Left colon (tissue), 2 donors: ENCODE measurements around the gene KLHL5. TPM values are rescaled to one million over a fixed set of nuclear protein-coding genes. Genes with fewer than 3 reads are reported as not detected.
A peak's percentile ranks its signal among the peaks of the same experiment; 100 is the strongest.
"Not testable (repeated sequence)": the region's sequence is repeated elsewhere in the genome, so short reads cannot be mapped to it uniquely, and the experiment has no call there.

Source experiments
- ATAC-seq: fragments of 200-7000 bp; cut with Tn5 transposase; one replicate; pipeline ENCODE4 v1.9.1; 2020; ENCODE audit warnings: mild to moderate bottlenecking, moderate library complexity
- DNase-seq, 2 donors: peaks; one replicate each; pipeline ENCODE4 v3.0.0-alpha.2; 2020
- intact Hi-C, 2 donors: fragments of 100-400 bp; cut with DNase I in 1 of 2; cut with micrococcal nuclease in 1 of 2; formaldehyde crosslinking; loops; one replicate each; pipeline versions ENCODE4 v1.11.2 to v1.14.0; 2022; cut with DNase I, micrococcal nuclease
- total RNA-seq, 2 donors: library from RNA; stranded (reverse); fragmentation: NEBNext Ultra II Directional; extraction: Animal tissue kit (Norgen Biotek cat#: 25700); gene quantifications; one replicate each; pipeline ENCODE4 v1.2.1, GENCODE V29; 2021
- donor health status: DM: no; HTN: no; CAD: no.
- donor health status: DM: yes; HTN: yes; CAD: no.

KLHL5 gene
- total RNA-seq, 2 donors from 2014 or later: 2.7 to 13.1 TPM

DNA sequence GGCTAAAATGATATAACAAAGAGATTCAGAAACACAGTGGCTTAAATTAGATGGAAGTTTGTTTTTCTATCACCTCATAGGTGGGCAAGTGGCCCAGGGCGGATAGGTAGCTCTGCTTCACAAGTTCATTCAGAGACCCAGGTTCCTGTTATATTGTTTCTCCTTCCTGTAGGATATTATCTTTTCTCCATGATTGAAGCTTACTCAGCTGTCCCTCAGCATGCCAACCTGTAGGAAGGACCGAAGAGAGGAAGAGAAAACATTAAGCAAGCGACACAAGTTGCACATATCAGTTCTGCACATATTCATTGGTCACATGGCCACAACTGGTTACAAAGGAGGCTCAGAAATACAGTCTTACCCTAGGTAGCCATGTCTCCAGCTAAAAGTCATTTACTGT is 6.9 kb downstream of the KLHL5 start:
- ATAC-seq (no peak), DNase-seq (no peak)
- intact Hi-C loops: no loop called here

DNA sequence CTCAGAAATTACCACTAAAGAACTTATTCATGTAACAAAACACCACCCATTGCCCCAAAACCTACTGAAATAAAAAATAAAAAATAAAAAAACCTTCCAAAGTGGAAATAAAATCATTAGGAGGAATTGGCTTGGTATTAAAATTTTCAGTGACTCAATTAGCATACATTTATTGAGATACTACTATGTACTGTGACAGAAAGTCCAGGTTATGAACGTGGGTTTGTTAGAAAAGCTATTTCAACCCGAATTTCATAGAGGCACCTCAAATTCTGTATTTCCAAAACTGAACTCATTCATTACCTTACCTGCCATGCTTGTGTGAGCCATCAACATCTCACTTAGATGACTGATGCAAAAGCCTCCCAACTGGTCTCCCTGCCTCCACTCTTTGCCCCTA is 16.8 kb downstream of the KLHL5 start:
- ATAC-seq: no peak
- DNase-seq: no peak
- intact Hi-C loops: no loop called here

DNA sequence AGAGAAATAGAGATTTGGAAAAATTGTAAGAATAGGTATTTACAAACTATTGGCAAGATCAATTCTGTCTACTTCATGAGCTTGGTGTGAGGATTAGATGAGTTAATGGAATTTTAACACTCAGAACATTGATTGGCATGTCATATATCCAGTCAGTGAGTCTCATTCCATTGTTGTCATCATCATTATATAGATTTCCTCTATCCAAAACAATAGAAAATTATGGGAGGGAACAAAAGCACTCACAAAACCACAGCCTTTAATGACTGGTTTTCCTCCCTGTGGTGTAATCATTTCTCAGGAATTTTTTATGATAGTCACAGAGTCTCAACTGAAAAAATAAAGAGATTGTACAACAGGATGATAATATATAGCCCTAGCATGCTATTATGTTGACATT is 21.1 kb downstream of the KLHL5 start:
- intact Hi-C loops: no loop called here

DNA sequence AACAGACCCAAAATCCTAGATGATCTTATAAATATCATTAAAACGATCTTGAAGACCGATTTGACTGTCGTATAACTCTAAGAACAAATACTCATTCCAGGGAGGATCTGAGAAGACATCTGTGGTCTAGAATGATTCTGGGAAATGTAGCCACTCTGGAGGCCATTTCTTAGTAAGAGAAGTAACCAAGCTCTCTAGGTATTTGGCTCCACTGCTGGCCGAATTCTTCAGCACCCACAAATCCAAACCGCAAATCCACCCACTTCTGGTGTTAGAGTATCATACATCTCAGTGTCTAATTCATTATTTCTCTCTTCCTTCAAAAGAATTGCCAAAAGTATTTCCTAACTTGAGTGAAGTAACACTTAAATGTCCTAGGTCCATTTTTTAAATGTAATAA is 23.9 kb downstream of the KLHL5 start:
- intact Hi-C loops: no loop called here

More for the DNA sequence above, 21.1 kb downstream of the KLHL5 start:
- DNase-seq: no peak
- no peak for ATAC-seq

DNA sequence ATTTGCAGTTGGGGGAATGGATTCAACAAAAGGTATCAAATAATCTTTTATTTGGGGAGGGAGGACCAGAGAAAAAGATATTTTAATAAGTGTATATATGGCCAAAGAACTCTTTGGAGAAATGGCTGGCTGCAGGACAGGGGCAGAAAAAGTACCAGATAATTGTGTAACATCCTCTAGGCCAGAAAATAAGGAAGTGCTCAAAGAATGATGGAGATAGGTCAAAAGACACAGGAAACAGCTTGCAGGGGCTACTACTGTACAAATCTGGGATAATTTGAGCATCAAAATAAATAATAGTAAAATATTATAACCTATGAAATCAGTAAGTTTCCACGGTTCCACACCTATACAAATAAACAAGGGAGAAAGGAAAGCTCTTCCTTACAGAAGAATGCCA is 34.8 kb downstream of the KLHL5 start:
- intact Hi-C loops: no loop called here
- no peak for ATAC-seq
- DNase-seq: no peak

More for the DNA sequence above, 23.9 kb downstream of the KLHL5 start:
- DNase-seq (no peak), ATAC-seq (no peak)

DNA sequence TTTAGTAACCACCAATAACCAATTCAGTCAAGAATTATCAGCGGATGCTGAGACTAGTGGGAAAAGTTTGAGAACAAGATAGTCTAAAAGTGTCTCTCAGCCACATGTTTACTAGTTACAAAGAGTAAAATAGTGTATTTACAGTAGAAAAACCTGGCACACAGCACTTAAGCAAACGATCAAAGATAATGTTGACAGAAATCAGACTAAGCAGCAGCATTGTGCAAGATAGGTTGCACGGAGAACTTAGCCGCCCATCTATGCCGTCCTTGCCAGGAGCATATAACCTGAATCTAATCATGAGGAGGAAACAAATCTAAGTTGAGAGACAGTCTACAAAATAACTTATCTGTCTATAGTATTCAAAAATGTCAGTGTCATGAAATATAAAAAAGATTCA is 35.3 kb downstream of the KLHL5 start:
- ATAC-seq (no peak), DNase-seq (no peak)
- intact Hi-C loops: no loop called here

DNA sequence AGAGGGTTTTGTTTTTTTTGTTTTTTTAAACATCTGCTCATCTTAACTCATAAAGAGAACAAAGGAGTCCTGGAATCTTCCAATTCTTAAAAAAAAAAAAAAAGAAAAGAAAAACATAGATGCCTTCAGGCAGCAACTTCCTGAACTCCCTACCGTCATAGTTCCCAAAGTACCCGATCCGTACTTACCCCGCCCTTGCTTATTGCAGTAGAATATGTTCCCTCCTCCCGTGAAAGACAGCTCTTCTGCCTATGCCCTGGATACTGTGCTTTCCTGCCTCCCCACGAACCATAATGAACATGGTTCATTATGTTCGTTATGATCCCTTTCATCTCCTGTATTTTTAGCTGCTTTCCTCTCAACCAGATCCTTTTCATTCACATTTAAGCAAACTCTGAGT is 40.3 kb downstream of the KLHL5 start:
- intact Hi-C loops: no loop called here
- DNase-seq (no peak), ATAC-seq (peak; percentile 60)

DNA sequence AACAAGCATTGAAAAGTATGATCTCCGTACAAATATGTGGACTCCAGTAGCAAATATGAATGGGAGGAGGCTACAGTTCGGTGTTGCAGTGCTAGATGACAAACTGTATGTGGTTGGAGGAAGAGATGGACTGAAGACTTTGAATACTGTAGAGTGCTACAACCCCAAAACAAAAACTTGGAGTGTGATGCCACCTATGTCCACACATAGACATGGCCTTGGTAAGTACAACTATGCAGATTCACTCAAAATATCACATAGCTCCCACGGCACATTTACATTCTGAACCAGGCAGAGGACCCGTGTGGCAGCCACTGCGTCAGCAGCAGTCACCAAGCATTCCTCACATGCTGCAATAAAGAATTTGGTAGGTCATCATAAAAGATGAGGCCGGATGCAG is 41.3 kb downstream of the KLHL5 start:
- DNase-seq (no peak), ATAC-seq (no peak)
- intact Hi-C loops: no loop called here

DNA sequence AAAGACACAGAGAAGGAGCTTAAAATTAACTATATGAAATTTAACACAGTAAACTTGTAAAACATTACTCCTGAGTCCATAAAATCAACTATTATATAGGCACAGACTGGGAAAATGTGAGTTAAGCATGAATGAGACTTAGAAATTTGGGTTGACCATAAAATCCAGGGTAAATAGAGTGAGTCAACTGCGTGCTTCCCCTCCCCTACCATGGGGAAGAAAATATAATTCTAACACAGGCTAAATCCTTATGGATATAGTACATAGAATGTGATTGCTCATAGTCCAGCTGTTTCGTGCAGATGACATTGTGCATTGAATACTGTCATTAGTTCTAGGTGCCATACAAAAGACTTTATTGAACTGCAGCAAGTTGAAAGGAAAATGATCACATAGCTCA is 42.2 kb downstream of the KLHL5 start:
- ATAC-seq (peak; percentile 38), DNase-seq (no peak)
- intact Hi-C loops: no loop called here

DNA sequence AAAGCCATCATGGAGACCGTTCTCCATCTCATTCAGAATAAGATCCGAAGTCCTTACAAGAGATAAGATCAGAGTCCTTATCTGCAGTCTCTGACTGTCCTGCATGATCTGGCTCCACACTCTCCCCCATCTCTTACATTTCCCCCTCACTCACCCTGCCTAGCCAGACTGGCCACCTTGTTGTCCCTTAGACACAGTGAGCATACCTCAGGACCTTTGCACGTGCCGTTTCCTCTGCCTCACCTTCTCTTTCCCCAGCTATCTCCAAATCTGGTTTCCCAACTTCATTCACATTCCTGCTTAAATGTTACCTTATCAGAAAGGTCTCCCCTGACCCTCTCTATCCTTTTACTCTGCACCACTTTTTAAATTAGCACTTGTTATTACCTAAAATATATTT is 44.0 kb downstream of the KLHL5 start:
- ATAC-seq: no peak
- intact Hi-C loops: no loop called here

DNA sequence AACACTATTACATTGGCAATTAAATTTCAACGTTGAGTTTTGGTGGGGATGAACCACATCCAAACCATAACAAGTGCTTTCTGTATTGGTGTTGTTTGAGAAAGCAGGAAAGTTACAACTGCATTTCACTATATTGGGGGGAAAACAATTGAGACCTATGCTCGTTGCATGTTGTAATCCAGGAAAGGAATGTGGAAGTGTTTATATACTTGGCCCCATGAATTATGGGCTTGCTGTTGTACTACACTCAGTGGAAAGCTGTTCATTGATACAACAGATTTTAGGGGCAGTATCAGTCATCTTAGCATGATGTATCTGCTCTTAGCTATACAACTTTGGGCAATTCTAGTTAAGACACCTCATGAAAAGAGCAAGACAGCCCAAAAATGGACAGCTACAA is 52.4 kb downstream of the KLHL5 start:
- DNase-seq (no peak), ATAC-seq (no peak)
- intact Hi-C loops: no loop called here

More for the DNA sequence above, 44.0 kb downstream of the KLHL5 start:
- no peak for DNase-seq

DNA sequence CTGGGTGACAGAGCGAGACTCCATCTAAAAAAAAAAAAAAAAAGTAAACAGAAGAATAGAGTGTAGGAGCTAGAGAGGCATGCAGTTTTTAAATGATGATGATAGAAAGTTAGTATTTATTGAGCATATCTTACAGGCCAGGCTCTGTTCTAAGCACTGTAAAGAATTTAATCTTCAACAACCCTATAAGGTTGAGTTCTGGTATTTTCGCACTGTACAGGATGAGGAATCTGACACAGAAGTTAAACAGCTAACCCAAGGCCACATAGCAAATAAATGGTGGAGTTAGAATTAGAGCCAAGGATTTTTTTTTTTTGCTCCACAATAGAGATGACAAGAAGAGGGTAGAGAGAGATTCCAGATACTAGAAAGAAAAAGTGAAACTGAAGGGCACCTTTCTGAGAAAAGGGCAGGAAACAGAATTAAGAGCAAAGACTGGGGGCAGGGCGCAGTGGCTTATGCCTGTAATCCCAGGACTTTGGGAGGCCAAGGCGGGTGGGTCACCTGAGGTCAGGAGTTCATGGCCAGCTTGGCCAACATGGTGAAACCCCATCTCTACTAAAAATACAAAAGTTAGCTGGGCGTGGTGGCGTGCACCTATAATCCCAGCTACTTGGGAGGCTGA is 56.1 kb downstream of the KLHL5 start:
- intact Hi-C loops: no loop called here
- DNase-seq: no peak
- ATAC-seq: no peak

DNA sequence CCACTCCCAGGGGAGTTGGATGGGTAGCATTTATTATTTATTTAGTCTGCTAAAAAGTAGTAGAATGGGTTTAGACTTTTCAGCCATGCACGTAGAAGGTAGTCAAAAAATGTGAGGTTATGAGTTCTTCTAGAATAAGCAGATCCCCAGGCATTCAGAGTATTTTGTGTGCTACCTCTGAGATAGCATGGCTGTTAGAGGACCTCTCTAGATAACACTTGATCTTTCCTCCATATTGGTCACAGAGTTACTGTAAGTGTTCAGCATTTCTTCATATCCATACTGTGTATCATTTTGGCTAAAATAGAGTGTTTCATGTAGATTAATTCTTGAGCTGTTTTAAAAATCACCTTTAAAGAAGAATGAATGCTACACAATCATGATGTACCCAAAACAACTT is 58.4 kb downstream of the KLHL5 start:
- ATAC-seq (no peak), DNase-seq (no peak)
- intact Hi-C loops: no loop called here

DNA sequence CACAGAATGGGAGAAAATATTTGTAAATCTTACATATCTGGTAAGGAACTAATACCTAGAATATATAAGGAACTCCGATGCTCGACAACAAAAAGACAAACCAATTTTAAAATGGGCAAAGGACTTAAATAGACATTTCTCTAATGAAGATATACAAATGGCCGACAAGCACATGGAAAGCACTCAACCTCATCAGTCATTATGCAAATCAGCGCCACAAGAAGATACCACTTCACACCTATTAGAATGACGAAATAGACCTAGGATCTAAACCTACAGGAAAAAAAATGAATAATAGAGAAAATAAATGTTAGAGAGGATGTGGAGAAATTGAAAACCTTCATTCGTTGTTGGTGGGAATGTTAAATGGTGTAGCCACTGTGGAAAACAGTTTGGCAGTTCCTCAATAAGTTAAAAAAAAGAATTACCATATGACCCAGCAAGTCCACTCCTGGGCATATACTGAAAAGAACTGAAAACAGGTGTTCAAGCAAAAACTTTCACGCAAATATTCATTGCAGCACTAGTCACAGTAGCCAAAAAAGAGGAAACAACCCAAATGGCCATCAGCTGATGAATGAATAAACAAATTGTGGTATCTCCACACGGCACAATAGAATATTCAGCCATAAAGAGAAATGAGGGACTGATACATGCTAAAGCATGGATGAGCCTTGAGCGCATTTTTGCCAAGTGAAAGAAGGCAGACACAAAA is 63.0 kb downstream of the KLHL5 start:
- intact Hi-C loops: no loop called here
- DNase-seq (no peak), ATAC-seq (no peak)

DNA sequence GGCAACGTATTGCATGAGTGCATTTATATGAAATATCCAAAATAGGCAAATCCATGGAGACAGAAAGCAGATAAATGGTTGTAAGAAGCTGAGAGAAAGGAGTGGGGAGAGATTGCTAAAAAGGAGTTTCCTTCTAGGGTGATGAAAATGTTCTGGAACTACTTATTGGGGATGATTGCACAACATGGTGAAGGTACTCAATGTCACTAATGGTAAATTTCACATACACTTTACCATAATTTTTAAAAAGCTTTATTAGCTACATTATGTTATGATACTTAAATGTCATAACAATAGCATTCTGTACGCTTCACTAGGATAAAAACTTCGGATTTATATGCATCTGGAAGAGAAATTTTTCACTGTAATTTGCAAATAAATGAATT is 63.6 kb downstream of the KLHL5 start:
- ATAC-seq: no peak
- no peak for DNase-seq
- intact Hi-C loops: no loop called here

DNA sequence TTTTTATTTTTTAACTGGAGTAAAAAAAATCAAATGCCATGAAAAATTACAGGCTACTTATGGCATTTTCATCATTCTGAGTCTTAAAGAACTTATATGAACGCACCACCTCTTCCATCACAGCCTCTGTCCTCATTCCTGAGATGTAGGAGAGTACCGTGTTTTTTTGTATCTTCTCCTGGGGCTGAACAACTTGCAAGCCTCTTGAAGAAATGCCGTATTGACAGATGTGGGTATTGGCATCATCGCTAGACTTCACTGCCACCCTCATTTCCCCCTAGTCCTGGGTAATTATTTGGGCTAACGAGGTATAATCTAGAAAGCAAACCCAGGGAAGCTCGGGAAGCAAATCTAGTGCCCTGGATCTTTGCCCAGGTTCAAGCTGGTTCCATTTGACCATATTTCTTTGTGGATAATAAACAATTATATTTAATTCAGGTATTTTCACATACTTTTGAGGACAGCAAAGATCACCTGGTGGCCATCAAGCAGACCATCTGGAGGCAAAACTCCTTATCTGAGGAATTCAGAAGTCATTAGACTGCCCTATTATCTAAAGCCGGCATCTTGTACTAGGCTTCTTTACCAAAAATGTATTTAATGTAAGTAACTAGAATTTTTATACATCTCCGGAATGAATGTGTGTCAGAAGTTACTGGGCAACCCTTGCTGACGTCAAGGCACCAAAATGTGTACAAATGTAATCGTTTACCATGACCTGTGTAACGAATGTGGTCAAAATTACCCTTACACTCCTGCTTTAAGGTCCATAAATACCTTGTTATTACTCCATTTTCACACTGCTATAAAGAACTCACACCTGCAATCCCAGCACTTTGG is 64.4 kb downstream of the KLHL5 start:
- intact Hi-C loops: no loop called here
- ATAC-seq (no peak), DNase-seq (no peak)

DNA sequence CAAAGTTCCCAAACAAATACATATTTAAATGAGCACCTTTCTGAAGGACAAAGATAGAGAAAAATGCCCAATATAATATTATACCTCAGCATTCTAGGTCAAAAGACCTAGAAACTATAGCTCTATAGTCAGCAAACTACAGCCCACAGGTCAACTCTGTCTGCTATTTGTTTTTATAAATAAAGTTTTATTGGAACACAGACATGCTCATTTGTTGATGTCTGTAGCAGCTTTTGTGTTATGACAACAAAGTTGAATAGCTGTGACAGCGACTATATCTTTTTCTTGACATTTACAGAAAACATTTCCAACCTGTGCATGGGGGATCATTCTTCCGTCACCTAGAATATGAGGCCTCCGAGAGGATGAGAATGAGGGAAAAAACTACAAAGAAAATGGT is 71.6 kb downstream of the KLHL5 start:
- intact Hi-C loops: loop anchor here (2.0 to 10.0 kb wide), 3 partner anchors 231 to 369 kb away; no protein-coding TSS in a partner anchor
- DNase-seq (no peak), ATAC-seq (no peak)

DNA sequence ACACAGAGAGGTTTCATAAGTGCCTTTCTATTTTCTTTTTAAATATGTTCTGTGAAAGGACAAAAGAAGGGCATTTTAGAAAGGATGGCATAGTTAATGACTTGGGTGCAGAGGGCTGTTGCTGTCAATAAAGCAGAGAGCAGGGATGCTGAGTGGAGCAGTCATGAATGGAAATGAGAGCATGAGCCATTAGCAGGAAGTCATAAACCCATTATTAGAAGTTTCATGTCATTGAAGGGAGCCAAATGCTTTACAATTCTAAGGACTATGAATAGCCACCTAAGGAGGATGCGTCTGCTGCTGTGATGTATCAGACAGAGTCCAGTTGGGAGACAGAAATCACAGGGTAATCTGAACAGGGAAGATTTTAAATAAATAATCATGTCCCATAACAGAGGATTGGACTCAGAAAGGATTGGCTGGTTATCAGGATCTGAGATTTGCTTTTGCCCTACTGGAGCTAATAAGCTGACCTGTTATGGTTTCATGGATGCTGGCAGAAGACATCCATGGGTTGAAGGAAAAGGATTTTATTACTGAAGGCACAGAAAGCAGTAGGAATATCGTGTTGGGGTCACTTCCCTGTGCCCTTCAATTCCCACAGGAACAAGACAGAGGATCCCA is 72.8 kb downstream of the KLHL5 start:
- intact Hi-C loops: loop anchor here (2.0 to 10.0 kb wide), 3 partner anchors 232 to 370 kb away; no protein-coding TSS in a partner anchor
- DNase-seq (no peak), ATAC-seq (no peak)

DNA sequence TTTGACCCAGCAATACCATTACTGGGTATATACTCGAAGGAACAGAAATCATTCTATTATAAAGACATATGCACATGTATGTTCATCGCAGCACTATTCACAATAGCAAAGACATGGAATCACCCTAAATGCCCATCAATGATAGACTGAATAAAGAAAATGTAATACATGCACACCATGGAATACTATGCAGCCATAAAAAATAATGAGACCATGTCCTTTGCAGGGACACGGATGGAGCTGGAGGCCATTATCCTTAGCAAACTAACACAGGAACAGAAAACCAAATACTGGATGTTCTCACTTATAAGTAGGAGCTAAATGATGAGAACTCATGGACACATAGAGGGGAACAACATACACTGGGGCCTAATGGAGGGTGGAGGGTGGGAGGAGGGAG is 76.2 kb downstream of the KLHL5 start:
- DNase-seq, ATAC-seq: not testable (repeated sequence)
- intact Hi-C loops: loop anchor here (10.0 kb wide), 2 partner anchors 243 to 373 kb away; no protein-coding TSS in a partner anchor
